ENCODE measurements around the gene TRIM77.
"Not testable (repeated sequence)": the region's sequence is repeated elsewhere in the genome, so short reads cannot be mapped to it uniquely, and the experiment has no call there.

TRIM77 gene

DNA sequence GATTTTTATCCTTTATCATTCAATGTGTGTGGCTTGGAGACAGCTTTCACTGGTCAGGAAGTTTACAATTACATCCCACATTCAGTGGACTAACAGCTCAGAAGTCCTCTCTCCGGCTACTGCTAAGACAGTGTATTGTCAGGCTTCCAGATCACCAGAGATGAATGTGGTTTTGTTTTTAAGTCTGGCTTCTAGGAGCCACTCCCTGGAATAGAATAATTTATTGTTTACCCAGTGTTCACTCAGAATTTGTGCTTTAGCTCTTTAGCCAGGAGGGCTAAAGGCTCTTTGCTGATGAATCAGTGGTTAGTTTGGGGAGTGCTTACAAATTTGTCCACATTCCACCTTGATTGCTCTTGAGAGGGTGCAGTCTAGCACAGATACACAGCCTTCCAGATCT, 26.5 kb downstream of the TRIM77 start:
- Histone ChIP-seq H3K36me3 (no peaks in the 10 kb centered on the region), H3K27me3 (no peaks in the 10 kb centered on the region), H3K4me3 (ENCODE audit: low read depth, low read length) (no peak overlapping the region), H3K9me3 (no peaks in the 10 kb centered on the region), H3K4me1 (no peaks in the 10 kb centered on the region)
- no peak for DNase-seq
- TF ChIP-seq, protein P1, sequence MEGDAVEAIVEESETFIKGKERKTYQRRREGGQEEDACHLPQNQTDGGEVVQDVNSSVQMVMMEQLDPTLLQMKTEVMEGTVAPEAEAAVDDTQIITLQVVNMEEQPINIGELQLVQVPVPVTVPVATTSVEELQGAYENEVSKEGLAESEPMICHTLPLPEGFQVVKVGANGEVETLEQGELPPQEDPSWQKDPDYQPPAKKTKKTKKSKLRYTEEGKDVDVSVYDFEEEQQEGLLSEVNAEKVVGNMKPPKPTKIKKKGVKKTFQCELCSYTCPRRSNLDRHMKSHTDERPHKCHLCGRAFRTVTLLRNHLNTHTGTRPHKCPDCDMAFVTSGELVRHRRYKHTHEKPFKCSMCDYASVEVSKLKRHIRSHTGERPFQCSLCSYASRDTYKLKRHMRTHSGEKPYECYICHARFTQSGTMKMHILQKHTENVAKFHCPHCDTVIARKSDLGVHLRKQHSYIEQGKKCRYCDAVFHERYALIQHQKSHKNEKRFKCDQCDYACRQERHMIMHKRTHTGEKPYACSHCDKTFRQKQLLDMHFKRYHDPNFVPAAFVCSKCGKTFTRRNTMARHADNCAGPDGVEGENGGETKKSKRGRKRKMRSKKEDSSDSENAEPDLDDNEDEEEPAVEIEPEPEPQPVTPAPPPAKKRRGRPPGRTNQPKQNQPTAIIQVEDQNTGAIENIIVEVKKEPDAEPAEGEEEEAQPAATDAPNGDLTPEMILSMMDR (IDR thresholded peaks at IDR 0.05; ENCODE audit: low read depth, low read length) = no peak

DNA sequence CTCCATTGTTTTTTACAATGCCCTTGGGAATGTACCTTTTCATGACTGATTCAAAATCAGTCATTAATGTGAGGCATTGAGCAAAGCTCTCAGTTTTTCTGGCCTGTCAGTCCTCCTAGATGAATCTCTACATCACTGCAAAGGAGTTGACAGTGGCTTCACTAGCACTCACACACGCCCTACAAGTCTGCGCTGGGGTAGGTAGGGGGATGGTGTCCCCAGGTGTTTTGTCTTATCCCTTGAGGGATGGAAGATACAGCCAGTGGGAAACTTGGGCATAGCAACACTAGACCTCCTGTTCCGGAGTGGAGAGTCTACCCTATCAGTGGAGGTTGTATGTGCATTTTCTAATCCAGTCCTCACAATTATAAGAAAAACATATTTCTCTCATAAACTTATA, 27.0 kb downstream of the TRIM77 start:
- no peaks in the 10 kb centered on the region for H3K4me1 ChIP-seq

DNA sequence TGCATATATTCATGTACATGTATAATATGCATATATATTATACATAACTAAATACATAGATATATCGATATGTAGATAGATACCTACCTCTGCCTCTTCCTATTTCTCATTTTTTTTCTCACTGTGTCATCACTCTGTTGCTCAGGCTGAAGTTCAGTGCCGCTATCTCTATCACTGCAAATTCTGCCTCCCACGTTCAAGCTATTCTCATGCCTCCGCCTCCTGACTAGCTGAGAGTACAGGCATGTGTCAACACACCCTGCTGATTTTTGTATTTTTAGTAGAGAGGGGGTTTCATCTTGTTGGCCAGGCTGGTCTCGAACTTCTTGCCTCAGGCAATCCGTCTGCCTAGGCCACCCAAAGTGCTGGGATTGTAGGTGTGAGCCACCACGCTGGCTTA, 31.3 kb downstream of the TRIM77 start:
- H3K4me1 ChIP-seq; H3K9me3 ChIP-seq; H3K27me3 ChIP-seq; DNase-seq; H3K36me3 ChIP-seq; H3K4me3 ChIP-seq (ENCODE audit: low read depth, low read length): not testable (repeated sequence)

More for the DNA sequence above, 27.0 kb downstream of the TRIM77 start:
- no peaks in the 10 kb centered on the region for H3K9me3 ChIP-seq
- DNase-seq = no peak
- H3K4me3 ChIP-seq (ENCODE audit: low read depth, low read length) = no peak overlapping the region
- TF ChIP-seq, protein P1 (IDR thresholded peaks at IDR 0.05; ENCODE audit: low read depth, low read length) = no peak
- H3K36me3 ChIP-seq = no peaks in the 10 kb centered on the region
- H3K27me3 ChIP-seq = no peaks in the 10 kb centered on the region

DNA sequence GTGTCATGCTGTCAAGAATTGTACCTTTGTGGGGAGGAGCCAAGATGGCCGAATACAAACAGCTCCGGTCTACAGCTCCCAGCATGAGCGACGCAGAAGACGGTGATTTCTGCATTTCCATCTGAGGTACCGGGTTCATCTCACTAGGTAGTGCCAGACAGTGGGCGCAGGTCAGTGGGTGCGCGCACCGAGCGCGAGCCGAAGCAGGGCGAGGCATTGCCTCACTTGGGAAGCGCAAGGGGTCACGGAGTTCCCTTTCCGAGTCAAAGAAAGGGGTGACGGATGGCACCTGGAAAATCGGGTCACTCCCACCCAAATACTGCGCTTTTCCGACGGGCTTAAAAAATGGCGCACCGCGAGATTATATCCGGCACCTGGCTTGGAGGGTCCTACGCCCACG, 34.1 kb downstream of the TRIM77 start:
- not testable (repeated sequence) for H3K4me1 ChIP-seq; H3K36me3 ChIP-seq; H3K27me3 ChIP-seq; DNase-seq; H3K4me3 ChIP-seq (ENCODE audit: low read depth, low read length); H3K9me3 ChIP-seq

DNA sequence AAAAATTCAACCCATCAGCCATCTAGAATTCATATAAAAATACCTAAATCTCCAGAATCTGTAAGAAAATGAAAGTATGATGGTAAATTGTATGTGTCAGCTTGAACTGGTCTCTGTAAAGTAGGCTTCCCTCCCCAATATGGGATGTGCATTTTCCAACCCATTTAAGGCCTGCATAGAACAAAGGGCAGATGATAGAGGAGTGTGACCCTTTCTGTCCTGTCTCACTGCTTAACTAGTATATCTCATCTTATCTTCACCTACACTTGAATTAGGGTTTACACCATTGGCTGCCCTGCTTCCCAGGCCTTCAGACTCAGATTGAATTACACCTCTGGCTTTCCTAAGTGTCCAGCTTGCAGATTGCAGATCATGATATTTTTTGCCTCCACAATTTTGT, 40.7 kb downstream of the TRIM77 start:
- H3K9me3 ChIP-seq = not testable (repeated sequence)

More for the DNA sequence above, 40.7 kb downstream of the TRIM77 start:
- not testable (repeated sequence) for DNase-seq; H3K36me3 ChIP-seq; H3K4me1 ChIP-seq; H3K4me3 ChIP-seq (ENCODE audit: low read depth, low read length); H3K27me3 ChIP-seq

Data from BE2C (cell line).